HG03442 (cell line): ENCODE data around the gene CDC42SE2.

Source experiments
- ATAC-seq: cut with Tn5 transposase; IDR thresholded peaks from one replicate; pipeline ENCODE4 v1.9.1; 2021; ENCODE audit warnings: mild to moderate bottlenecking, moderate library complexity; ENCODE audit not compliant: unreplicated experiment

The CDC42SE2 gene

GRCh38 chr5:131426011-131426410, 162.2 kb downstream of the CDC42SE2 start:
- ATAC-seq, result no peak

- no peak for ATAC-seq
Observed at GRCh38 chr5:131430794-131431193, 166.9 kb downstream of the CDC42SE2 start.

- ATAC-seq, result no peak
Observed at GRCh38 chr5:131431794-131432193, 167.9 kb downstream of the CDC42SE2 start.

GRCh38 chr5:131433109-131433508, 169.3 kb downstream of the CDC42SE2 start:
- ATAC-seq, result no peak

GRCh38 chr5:131436081-131436480, 172.2 kb downstream of the CDC42SE2 start:
- no peak for ATAC-seq

GRCh38 chr5:131441184-131441583, 177.3 kb downstream of the CDC42SE2 start:
- no peak for ATAC-seq
